Colonic mucosa (tissue), 4 donors: ENCODE results near the gene SORCS3. TPM values are rescaled to one million over a fixed set of nuclear protein-coding genes. Genes with fewer than 3 reads are reported as not detected.

ENCODE experiments used
- DNase-seq: peaks from one replicate; pipeline ENCODE4 v3.0.0-alpha.2; 2020
- H3K27ac ChIP-seq: fragments of 200-600 bp; one replicate; pipeline ENCODE4 v1.8.0; 2021
- H3K27me3 ChIP-seq: fragments of 200-600 bp; one replicate; pipeline ENCODE4 v1.8.0; 2021
- H3K36me3 ChIP-seq: fragments of 200-600 bp; one replicate; pipeline ENCODE4 v1.8.0; 2021
- H3K4me1 ChIP-seq: fragments of 200-600 bp; one replicate; pipeline ENCODE4 v1.8.0; 2021; ENCODE audit warnings: mild to moderate bottlenecking
- H3K4me3 ChIP-seq: fragments of 200-600 bp; one replicate; pipeline ENCODE4 v1.8.0; 2021
- H3K9ac ChIP-seq, 2 donors: one replicate each; pipeline ENCODE4 v1.7.0; 2013; ENCODE audit warnings: control low read depth in 2 of 2, low read depth in 2 of 2, low read length in 2 of 2
- H3K9me3 ChIP-seq: fragments of 200-600 bp; one replicate; pipeline ENCODE4 v1.8.0; 2021
- intact Hi-C: fragments of 100-400 bp; cut with DNase I; formaldehyde crosslinking; loops from one replicate; pipeline ENCODE4 v1.14.1; 2022
- total RNA-seq, 2 donors: library from RNA; stranded (reverse); fragmentation: NEBNext Ultra II Directional in 1 of 2; extraction: Animal tissue kit (Norgen Biotek cat#: 25700) in 1 of 2; gene quantifications; one replicate each; pipeline ENCODE4 v1.2.1, GENCODE V29; 2021
- TF ChIP-seq, protein P1 (sequence below): fragments of 200-600 bp; IDR thresholded peaks from one replicate; pipeline ENCODE4 v1.8.0; 2022; ENCODE audit warnings: antibody characterized with exemption, mild to moderate bottlenecking
- donor health status: healthy.
- donor health status: DM: no; HTN: no; CAD: no.
- donor health status: DM: no; HTN: no; CAD: no.

The SORCS3 gene
- total RNA-seq, 2 donors from 2014 or later = 0.08 TPM; not detected in 1

GRCh38 chr10:104648421-104648820, 7.3 kb downstream of the SORCS3 start:
- Histone ChIP-seq H3K9ac (no peak overlapping the region), H3K36me3 (no peaks in the 10 kb centered on the region), H3K4me1 (no peaks in the 10 kb centered on the region), H3K27me3 (no peaks in the 10 kb centered on the region), H3K27ac (no peak overlapping the region), H3K9me3 (no peaks in the 10 kb centered on the region), H3K4me3 (no peak overlapping the region)
- TF ChIP-seq, protein P1, sequence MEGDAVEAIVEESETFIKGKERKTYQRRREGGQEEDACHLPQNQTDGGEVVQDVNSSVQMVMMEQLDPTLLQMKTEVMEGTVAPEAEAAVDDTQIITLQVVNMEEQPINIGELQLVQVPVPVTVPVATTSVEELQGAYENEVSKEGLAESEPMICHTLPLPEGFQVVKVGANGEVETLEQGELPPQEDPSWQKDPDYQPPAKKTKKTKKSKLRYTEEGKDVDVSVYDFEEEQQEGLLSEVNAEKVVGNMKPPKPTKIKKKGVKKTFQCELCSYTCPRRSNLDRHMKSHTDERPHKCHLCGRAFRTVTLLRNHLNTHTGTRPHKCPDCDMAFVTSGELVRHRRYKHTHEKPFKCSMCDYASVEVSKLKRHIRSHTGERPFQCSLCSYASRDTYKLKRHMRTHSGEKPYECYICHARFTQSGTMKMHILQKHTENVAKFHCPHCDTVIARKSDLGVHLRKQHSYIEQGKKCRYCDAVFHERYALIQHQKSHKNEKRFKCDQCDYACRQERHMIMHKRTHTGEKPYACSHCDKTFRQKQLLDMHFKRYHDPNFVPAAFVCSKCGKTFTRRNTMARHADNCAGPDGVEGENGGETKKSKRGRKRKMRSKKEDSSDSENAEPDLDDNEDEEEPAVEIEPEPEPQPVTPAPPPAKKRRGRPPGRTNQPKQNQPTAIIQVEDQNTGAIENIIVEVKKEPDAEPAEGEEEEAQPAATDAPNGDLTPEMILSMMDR = no peak
- intact Hi-C loops = no loop called here
- DNase-seq = no peak

- Histone ChIP-seq H3K27me3 (no peaks in the 10 kb centered on the region), H3K9ac (no peak overlapping the region), H3K4me1 (no peaks in the 10 kb centered on the region), H3K4me3 (no peak overlapping the region), H3K27ac (no peak overlapping the region), H3K36me3 (no peaks in the 10 kb centered on the region), H3K9me3 (no peaks in the 10 kb centered on the region)
- intact Hi-C loops = no loop called here
- DNase-seq = no peak
- TF ChIP-seq, protein P1 = no peak
Measured at GRCh38 chr10:104650072-104650471, 9.0 kb downstream of the SORCS3 start.

DNA sequence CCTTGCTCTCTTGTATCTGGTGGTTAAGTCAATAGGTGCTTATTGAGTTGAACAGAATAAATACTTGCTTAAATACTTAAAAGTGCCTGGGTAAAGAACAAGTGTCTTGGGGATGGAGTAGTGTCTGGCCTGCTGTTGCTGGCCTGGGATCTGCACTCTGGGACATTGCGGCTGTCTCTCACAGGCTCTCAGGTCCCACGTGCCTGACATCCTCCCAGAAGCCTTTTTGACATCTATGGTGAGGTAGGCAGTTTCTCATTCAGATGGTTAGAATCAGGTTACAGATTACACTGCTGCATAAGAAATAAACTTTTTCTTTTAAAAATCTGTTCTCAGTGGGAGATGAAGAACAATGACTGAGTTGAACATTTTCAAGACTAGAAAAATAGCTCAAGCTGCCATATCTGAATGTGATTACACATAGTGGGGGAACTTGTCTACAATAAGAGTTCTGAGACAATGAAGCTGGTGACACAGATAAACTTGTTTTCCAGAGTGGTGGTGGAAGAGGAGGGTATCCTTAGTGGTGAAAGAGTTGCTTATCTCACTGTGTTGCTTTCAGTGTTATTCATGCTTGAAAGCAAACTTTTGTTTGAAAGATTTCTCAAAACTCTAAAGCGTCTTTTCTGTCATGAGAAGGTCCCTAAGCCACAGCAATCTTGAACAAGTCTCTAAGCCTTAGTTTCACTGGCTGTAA, 9.7 kb downstream of the SORCS3 start:
- H3K27me3 ChIP-seq = no peaks in the 10 kb centered on the region
- H3K9me3 ChIP-seq = no peaks in the 10 kb centered on the region
- no peaks in the 10 kb centered on the region for H3K4me1 ChIP-seq
- TF ChIP-seq, protein P1 = no peak
- intact Hi-C loops = no loop called here
- H3K27ac ChIP-seq = no peak overlapping the region
- no peak for DNase-seq
- H3K9ac ChIP-seq = no peak overlapping the region
- no peaks in the 10 kb centered on the region for H3K36me3 ChIP-seq
- no peak overlapping the region for H3K4me3 ChIP-seq

DNA sequence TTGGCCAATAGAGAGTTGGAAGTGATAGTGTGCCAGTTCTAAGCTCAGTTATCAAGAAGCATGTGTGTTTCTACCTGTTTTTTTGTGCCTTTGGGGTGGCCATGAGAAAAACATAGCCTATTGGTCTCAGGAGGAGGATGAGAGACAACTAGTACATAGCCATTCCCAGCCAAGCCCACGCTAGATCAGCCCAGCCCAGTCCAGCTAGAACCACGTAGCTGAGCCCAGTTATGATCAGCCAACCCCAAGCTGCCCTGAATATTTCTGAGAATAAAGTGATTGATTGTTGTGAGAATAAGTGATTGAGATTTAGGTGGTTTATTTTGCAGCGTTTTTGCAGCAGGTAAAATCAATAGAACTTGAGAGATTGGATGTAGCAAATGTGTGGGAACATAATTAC, 15.9 kb downstream of the SORCS3 start:
- Histone ChIP-seq H3K4me1 (no peaks in the 10 kb centered on the region), H3K9me3 (no peaks in the 10 kb centered on the region), H3K9ac (no peak overlapping the region), H3K27ac (no peak overlapping the region), H3K36me3 (no peaks in the 10 kb centered on the region), H3K4me3 (no peak overlapping the region), H3K27me3 (no peaks in the 10 kb centered on the region)
- TF ChIP-seq, protein P1 = no peak
- intact Hi-C loops = no loop called here
- DNase-seq = no peak

DNA sequence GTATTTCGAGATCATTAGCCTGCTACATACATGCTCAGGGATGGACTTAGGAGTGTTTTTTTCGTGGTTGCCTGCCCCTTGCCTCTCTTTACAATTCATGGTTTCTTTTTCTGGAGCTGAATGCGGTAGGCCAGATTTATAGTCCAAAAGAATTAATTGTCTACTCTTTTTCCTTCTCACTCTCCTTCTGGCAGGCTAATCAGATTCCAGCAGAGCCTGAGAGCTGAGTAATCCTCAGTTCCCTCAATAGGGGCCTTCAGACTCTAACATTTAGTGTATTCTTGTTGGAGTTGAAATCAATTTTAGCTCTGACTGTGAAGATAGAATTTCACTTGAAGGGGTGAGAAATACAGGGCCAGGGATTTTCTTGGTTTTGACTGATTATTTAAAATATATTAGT, 16.4 kb downstream of the SORCS3 start:
- Histone ChIP-seq H3K27me3 (no peaks in the 10 kb centered on the region), H3K27ac (no peak overlapping the region), H3K9me3 (no peaks in the 10 kb centered on the region), H3K36me3 (no peaks in the 10 kb centered on the region), H3K4me3 (no peak overlapping the region), H3K4me1 (no peaks in the 10 kb centered on the region), H3K9ac (no peak overlapping the region)
- intact Hi-C loops = no loop called here
- TF ChIP-seq, protein P1 = no peak
- no peak for DNase-seq
